ENCODE results near the gene KCNK10.

DNA sequence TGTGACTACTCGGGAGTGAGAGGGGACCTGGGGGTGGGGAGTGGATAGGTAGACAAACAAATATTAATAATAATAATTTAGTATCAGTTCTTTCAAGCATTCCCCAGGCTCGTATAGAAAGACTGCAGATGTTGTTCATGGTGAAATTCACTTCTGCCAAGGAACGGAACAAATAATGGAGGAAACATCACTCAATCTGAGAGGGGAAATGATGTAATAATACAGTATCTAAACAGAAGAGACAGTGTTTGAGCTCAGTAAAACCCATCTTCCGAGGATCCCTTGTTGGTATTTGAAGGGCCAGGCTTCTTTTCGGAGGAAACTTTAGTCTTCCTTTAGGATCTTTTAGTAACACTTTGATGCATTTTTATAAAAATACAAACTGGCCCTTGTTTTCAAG lies 114.2 kb downstream of the KCNK10 start:
- TF ChIP-seq CTCF (IDR thresholded peaks at IDR 0.05 in 4 of 5, conservative IDR thresholded peaks at IDR 0.05 in 1 of 5) (no peak), POLR2A (IDR thresholded peaks at IDR 0.05) (no peak)

Measured in gastrocnemius medialis (tissue), 4 donors.